Astrocyte of the spinal cord (primary cell): ENCODE results near the gene RANGAP1.

ENCODE experiments used
- DNase-seq: peaks from one replicate; pipeline ENCODE4 v3.0.0; 2011; ENCODE audit warnings: low read depth, low spot score
- H3K4me3 ChIP-seq: 2 replicates; pipeline ENCODE4 v1.5.1; 2011; ENCODE audit warnings: low read depth, mild to moderate bottlenecking, low read length, moderate library complexity
- in situ Hi-C: cut with HindIII; loops from 2 replicates; pipeline ENCODE4 v1.10.0; 2017; ENCODE audit warnings: low sequenced_read_pairs
- TF ChIP-seq, protein P1 (sequence below): IDR thresholded peaks from 2 replicates; pipeline ENCODE4 v1.5.1; 2012; ENCODE audit warnings: low read depth, mild to moderate bottlenecking, low read length, inconsistent platforms

RANGAP1 gene

DNA sequence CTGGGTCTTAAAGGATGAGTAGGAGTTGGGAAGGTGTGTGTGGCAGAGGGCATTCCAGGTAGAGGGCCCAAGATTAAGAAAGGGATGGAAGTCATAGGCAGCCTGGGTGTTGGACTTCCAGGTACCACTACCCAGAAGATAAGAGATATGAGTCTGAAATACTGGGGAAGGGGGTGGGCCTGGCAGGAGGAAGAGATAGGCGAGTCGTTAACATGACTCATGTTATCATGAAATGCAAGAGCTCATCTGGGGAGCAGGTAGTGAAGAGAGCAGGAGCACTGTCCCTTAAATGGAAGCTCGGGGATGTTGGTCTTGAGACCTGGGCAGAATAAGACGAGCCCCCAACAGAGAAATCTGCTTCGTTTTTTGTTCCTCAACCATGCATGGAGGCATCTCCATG is 25.5 kb upstream of the RANGAP1 start:
- in situ Hi-C loops = no loop called here
- TF ChIP-seq, protein P1, sequence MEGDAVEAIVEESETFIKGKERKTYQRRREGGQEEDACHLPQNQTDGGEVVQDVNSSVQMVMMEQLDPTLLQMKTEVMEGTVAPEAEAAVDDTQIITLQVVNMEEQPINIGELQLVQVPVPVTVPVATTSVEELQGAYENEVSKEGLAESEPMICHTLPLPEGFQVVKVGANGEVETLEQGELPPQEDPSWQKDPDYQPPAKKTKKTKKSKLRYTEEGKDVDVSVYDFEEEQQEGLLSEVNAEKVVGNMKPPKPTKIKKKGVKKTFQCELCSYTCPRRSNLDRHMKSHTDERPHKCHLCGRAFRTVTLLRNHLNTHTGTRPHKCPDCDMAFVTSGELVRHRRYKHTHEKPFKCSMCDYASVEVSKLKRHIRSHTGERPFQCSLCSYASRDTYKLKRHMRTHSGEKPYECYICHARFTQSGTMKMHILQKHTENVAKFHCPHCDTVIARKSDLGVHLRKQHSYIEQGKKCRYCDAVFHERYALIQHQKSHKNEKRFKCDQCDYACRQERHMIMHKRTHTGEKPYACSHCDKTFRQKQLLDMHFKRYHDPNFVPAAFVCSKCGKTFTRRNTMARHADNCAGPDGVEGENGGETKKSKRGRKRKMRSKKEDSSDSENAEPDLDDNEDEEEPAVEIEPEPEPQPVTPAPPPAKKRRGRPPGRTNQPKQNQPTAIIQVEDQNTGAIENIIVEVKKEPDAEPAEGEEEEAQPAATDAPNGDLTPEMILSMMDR = no peak
- no peak for DNase-seq
- H3K4me3 ChIP-seq = no peak overlapping the region

- DNase-seq = no peak
- no peak overlapping the region for H3K4me3 ChIP-seq
- in situ Hi-C loops = no loop called here
- TF ChIP-seq, protein P1 = no peak
Measured at GRCh38 chr22:41310336-41310735, 24.3 kb upstream of the RANGAP1 start.

DNA sequence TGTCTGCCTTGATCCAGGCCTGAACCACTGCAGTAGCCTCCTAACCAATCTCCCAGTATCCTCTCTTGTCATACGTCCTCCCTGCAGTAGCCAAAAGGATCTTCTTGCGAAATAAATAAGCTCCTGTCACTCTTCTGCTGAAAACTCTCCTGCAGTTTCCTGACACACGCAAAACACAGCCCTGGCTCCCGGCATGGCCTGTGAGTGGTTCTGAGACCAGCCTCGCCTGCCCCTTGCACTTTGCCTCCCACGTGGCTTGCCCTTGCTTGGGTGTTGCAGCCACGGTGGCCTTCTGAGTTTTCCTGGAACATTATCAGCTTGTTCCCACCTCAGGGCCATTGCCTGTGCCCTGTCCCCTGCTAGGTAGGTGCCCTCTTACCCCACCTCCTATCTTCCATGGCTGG is 22.6 kb upstream of the RANGAP1 start:
- in situ Hi-C loops = no loop called here
- no peak for DNase-seq
- H3K4me3 ChIP-seq = no peak overlapping the region
- TF ChIP-seq, protein P1 = no peak

DNA sequence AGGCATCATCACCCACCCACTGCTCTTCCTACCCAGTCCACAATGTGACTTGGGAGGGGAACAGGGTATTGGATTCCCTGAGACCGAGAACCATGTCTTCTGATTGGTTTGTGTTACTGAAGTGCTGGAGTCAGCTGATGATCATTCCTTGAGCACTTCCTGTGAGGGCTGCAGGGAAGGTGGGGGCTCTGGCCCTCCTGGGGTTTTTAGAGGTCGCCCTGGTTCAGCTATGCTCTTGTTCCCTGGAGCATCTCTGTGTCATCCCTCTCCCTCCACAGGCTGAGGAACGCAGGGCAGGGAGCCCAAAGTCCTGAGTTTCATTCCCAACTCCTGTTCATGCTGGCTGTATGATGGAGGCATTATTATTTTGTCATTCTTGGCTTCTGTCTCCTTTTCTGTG is 22.1 kb upstream of the RANGAP1 start:
- no peak overlapping the region for H3K4me3 ChIP-seq
- DNase-seq = peak; percentile 68
- TF ChIP-seq, protein P1 = no peak
- in situ Hi-C loops = no loop called here

DNA sequence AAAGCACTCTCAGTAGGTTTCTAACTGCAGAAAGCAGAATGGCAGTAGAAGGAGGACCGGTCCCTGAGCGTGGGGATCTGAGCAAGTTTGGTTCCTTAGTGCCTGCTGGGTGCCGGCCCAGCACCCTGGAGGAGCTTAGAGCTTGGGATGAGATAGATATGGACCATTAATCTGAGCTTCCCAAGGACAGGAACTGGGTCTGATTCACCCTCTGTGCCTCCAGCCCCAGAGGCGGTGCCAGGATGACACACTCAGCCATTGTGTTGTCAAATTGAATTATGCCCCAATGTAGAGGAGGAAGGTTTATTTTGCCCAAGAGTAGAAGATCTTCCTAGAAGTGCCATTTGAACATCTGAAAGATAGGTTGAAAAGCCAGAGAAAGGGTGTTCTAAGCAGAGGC is 19.7 kb upstream of the RANGAP1 start:
- TF ChIP-seq, protein P1 = no peak
- peak; percentile 56 for DNase-seq
- H3K4me3 ChIP-seq = no peak overlapping the region
- in situ Hi-C loops = no loop called here

GRCh38 chr22:41302811-41303210 is 16.8 kb upstream of the RANGAP1 start:
- in situ Hi-C loops = no loop called here
- DNase-seq = no peak
- peak overlapping the region; percentile 93 for H3K4me3 ChIP-seq
- TF ChIP-seq, protein P1 = no peak
